Measurements from ENCODE around the gene CFAP157.
"Not testable (repeated sequence)": the region's sequence is repeated elsewhere in the genome, so short reads cannot be mapped to it uniquely, and the experiment has no call there.

Gene CFAP157

DNA sequence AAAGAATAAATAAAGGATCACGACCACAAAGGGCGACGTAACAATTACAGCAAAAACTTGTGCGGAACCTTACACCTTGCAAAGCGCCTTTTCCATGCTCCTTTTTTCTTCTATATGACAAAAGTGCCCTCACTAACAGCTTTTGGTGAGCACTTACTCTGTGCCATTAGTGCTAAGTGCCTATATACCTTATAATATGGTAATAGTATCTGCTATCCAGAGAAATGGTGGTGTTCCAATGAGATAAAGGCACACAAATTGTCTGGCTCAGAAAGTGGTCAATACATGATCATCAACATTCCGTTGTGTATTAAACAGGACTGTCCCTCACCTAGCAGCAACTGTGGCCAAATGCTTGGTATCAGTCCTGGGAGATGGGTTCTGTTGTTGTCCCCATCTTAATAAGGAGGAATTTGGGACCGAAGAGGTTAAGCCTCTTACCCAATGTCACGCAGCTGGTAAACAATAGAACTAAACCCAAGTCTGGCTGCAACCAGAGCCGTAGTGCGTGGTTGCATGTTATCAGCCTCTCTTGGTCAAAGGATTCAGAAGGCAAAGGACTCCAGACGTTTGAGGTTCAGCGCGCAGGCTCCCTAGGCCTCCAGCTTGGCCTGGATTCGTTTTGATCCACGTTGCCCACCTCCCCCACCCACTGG, 28.9 kb downstream of the CFAP157 start:
- no peak for DNase-seq (ENCODE audit: low read depth in 2 of 2)

- no peak for DNase-seq (ENCODE audit: low read depth in 2 of 2)
Measured at GRCh38 chr9:127738666-127739065, 31.9 kb downstream of the CFAP157 start.

DNA sequence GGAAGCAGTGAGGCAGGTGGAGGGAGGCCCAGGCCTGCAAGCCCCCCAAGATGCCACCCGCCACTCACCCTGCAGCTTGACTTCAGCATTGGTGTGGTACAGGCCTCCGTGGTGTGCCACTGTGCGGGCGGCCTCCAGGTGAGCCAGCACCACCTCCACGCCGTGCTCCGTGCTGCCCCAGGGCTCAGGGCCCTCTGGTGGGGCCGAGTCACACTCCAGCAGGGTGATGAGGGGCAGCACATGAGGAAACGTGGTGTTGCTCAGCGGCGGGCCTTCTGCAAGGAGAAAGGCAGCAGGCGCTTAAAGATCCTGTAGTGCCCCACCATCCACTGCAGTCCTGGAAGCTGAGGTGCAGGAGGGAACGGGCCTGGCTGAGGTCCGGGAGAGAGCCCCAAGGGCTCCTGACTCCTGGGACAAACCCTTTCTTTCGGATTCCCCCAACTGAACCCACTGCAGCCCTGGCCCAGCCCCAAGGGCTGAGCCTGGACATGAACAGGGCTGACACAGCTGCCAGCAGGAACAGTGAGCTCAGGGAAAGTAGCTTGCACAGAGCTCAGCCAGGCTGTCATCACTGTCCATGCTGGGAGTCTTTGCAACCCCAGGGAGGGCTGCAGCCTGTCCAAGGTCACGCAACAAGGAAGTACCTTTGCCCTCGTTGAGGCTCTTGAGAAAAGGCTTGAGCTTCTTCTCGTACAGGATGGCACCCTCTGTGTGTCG, 33.0 kb downstream of the CFAP157 start:
- DNase-seq (ENCODE audit: low read depth in 2 of 2) = no peak

- no peak for DNase-seq (ENCODE audit: low read depth in 2 of 2)
Measured at GRCh38 chr9:127741831-127742434, 35.1 kb downstream of the CFAP157 start.

- DNase-seq (ENCODE audit: low read depth in 2 of 2) = no peak
Measured at GRCh38 chr9:127742435-127743088, 35.8 kb downstream of the CFAP157 start.

- DNase-seq (ENCODE audit: low read depth in 2 of 2) = no peak
Measured at GRCh38 chr9:127744398-127745110, 37.8 kb downstream of the CFAP157 start.

GRCh38 chr9:127746959-127747569, 40.3 kb downstream of the CFAP157 start:
- DNase-seq (ENCODE audit: low read depth in 2 of 2) = no peak

DNA sequence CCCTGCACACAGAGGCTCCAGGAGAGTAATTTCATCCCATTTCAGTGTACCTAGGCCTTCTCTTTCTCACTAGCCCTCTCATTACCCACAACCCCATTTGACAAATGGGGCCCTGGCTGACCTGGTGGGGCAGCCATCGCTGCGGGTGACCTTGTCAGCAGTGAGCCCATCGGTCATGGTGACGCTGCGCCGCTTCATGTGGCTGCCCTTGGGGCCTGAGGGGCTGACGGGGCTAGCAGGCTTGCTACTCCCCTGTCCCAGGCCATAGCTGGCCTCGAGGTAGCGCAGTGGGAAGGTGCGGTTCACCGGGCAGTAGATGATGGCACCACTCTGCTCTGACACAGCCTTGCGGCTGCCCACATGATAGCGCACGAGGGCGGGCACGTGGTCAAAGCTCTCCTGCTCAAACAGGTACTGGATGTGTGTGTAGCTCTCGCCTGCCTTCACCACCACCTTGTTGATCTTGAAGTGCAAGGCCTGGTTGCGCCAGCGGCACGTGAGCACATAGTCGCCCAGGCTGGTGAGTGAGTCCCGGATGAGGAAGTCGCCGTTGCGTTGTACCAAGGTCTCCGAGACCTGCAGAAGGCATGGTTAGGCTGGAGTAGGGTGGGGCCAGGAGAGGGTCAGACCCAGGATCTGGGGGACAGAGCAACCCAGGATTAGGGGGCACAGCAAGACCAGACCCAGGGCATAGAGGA, 42.5 kb downstream of the CFAP157 start:
- no peak for DNase-seq (ENCODE audit: low read depth in 2 of 2)

GRCh38 chr9:127751269-127752054, 44.7 kb downstream of the CFAP157 start:
- no peak for DNase-seq (ENCODE audit: low read depth in 2 of 2)

GRCh38 chr9:127753148-127753547, 46.4 kb downstream of the CFAP157 start:
- no peak for DNase-seq (ENCODE audit: low read depth in 2 of 2)

DNA sequence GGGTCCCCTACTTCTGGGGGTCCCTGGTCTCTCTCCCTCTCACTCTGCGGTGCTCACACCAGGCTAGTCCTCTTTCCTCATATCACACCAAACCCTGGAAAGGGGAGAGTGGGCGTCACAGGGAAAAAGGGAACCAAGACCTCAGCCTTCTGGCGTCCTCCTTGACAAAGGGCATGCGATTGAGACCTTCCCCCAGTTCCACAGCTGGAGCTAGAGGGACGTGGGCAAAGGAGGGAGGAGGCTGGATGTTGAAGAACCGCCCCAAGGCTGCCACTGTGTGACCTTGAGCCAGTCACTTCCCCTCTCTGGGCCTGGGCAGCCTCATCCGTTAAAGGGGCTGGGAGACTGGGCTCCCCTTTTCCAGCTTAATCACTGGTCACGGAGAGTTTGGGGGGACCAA, 46.8 kb downstream of the CFAP157 start:
- no peak for DNase-seq (ENCODE audit: low read depth in 2 of 2)

DNA sequence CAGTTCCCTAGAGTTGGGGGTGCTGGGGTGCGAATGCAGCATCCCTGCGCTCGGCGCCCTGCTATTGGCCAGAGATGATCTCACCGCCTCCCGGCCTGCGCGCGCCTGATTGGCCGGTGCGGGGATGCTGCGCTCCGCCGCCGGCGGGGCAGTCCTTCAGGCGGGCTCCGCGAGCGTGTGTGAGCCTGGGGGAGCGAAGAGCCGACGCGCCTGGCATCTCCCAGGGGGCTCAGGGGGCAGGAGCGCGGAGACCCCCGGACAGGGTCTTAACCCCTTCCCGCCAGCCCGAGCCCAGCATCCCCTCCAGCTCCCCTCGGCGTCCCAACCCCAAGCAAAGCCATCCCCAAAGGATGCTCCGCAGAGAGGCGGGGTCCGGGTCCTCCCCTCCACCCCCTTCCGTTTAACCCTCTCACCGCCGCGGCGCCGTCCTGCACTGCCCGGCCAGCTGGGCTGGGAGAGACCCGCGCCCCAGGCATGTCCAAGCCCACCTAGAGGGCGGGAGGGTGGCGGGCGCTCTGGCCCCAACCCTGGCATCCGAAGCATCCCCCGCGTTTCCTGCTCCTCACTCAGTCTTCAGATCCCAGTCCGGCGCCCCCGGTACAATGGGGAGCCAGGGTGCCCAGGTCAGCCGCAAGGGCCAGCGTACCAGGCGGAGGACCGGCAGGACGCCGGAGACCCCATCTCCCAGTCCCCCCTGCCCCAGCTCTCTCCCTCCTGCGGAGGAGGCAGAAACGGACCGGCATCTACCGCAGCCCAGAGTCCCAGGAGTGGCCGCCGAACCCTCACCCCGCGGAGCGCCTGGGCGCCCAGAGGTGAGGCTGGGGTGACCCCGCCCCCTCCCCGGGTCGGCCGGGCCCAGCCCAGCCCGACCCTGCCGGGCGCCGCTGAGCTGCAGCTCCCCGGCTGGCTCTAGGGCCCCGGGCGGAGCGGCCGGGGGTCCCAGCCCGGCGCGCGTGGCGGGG, 47.6 kb downstream of the CFAP157 start:
- DNase-seq (ENCODE audit: low read depth in 2 of 2) = no peak

DNA sequence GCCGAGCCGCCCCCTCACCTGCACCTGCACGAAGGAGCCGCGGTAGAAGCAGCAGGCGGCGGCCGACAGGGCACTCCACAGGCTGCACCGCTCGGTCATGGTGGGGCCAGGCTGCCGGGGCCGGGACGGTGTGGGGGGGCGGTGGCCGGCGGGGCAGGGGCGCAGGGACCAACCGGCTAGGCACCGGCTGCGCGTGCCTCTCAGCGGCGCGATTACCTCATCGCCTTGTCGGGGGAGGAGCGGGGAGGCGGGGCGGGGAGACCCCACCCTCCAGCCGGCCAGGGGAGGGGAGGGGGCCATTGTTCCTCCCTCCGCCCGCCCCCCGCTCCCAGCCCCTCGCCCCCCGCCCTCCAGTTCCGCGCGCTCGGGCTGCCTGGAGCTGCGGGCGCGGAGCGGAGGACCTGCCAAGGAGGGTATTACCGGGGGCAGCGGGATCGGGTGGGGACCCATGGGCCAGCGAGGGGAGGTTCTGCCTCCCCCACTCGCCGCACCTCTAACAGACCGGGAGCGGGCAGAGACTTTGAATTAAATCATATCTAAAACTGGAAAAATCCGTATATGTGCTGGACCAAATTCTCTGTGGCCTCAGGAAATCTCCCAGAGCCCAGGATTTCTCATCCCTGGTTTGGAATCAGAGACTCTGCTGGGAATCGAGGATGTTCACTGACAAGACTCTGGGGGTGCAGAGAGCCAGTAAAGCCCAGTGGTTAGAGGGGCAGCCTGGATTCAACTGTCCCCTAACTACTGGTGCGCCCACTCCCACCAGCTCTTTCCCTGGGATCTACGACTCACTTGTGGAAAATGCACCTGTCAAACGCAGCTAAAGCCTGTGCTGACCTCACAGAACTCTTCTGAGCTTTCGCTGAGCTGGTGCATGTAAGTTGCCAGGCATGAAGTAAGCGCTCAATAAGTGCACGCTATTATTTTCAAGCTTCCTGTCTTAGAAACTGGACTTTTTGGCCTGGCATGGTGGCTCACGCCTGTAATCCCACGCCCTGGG, 48.6 kb downstream of the CFAP157 start:
- no peak for DNase-seq (ENCODE audit: low read depth in 2 of 2)

- no peak for DNase-seq (ENCODE audit: low read depth in 2 of 2)
Measured at GRCh38 chr9:127756233-127756632, 49.4 kb downstream of the CFAP157 start.

GRCh38 chr9:127756776-127757175, 50.0 kb downstream of the CFAP157 start:
- DNase-seq (ENCODE audit: low read depth in 2 of 2) = not testable (repeated sequence)

DNA sequence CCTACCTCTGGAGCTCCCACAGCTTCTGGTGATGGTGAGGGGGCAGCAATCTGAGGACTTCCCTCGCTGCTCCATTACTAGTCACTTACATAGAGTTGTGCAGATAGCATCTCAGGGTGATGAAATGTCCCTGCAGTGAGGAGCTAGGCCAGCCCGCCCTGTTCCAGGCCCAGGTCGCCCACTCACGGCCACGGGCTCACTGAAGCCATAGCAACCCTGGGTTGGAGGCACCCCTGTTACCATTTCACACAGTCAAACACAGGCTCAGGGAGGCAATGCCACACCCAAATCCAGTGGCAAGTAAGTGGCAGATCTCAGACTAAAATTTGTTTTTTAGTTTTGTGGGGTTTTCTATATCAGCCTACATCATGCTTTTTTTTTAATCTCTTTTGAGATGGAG, 52.1 kb downstream of the CFAP157 start:
- DNase-seq (ENCODE audit: low read depth in 2 of 2) = no peak

- DNase-seq (ENCODE audit: low read depth in 2 of 2) = no peak
Measured at GRCh38 chr9:127761061-127761460, 54.3 kb downstream of the CFAP157 start.

DNA sequence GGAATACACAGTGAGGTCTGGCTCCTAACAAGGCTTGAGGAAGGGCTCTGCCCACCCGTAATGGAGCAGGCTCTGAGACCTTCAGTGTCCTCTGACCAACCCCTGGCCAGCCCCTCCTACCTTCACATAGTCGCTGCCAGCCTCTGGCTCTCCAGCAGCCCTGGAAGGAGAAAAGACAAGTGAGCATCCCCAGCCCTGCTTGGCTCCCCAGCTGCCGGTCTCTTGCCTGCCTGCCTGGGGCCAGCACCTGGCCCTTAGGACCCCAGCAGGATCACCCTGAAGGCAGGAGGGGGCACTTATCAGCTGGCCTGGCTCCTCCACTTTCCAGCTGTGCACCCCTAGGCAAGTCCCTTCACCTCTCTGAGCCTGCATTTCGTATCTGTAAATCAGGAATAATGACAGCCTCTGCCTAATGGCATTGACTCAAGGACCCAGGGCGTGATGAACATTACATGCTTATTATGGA, 54.7 kb downstream of the CFAP157 start:
- DNase-seq (ENCODE audit: low read depth in 2 of 2) = no peak

All from stimulated activated CD8-positive, alpha-beta memory T cell treated with anti-CD3 and anti-CD28 coated beads, Interleukin-2, amount 100 ng/mL, for 48 hours (primary cell).